GM23248 (cell line): ENCODE measurements around the gene SYNRG. TPM values are rescaled to one million over a fixed set of nuclear protein-coding genes. Genes with fewer than 3 reads are reported as not detected.

ENCODE experiments used
- DNase-seq: peaks from one replicate; pipeline ENCODE4 v3.0.0-alpha.2; 2015
- H2AFZ ChIP-seq: fragments of 200-600 bp; sonication (generic); 2 replicates; pipeline ENCODE4 v1.6.1; 2016; ENCODE audit warnings: antibody characterized with exemption
- H3F3A ChIP-seq: fragments of 200-600 bp; sonication (generic); 2 replicates; pipeline ENCODE4 v1.6.1; 2016; ENCODE audit warnings: mild to moderate bottlenecking, antibody characterized with exemption, mixed run types; ENCODE audit not compliant: insufficient read depth
- H3K27ac ChIP-seq: fragments of 200-600 bp; sonication (generic); 2 replicates; pipeline ENCODE4 v1.5.1; 2016; ENCODE audit warnings: mild to moderate bottlenecking
- H3K27me3 ChIP-seq: fragments of 200-600 bp; sonication (generic); replicated peaks from 2 replicates; pipeline ENCODE4 v1.6.1; 2016; ENCODE audit warnings: mild to moderate bottlenecking; ENCODE audit not compliant: insufficient read depth
- H3K36me3 ChIP-seq: fragments of 200-600 bp; sonication (generic); 2 replicates; pipeline ENCODE4 v1.6.1; 2016; ENCODE audit warnings: low read depth, mild to moderate bottlenecking
- H3K4me1 ChIP-seq: fragments of 200-600 bp; sonication (generic); 2 replicates; pipeline ENCODE4 v1.6.1; 2016; ENCODE audit warnings: mild to moderate bottlenecking; ENCODE audit not compliant: insufficient read depth
- H3K4me2 ChIP-seq: fragments of 200-600 bp; sonication (generic); one replicate; pipeline ENCODE4 v1.6.1; 2016; ENCODE audit warnings: mild to moderate bottlenecking; ENCODE audit not compliant: unreplicated experiment
- H3K4me3 ChIP-seq: fragments of 200-600 bp; sonication (generic); 2 replicates; pipeline ENCODE4 v1.5.1; 2016; ENCODE audit warnings: mild to moderate bottlenecking
- H3K79me2 ChIP-seq: fragments of 200-600 bp; sonication (generic); 2 replicates; pipeline ENCODE4 v1.6.1; 2016; ENCODE audit warnings: mild to moderate bottlenecking; ENCODE audit not compliant: insufficient read depth
- H3K9ac ChIP-seq: fragments of 200-600 bp; sonication (generic); 2 replicates; pipeline ENCODE4 v1.6.1; 2016; ENCODE audit warnings: mild to moderate bottlenecking
- H3K9me2 ChIP-seq: fragments of 200-600 bp; sonication (generic); 2 replicates; pipeline ENCODE4 v1.6.1; 2016; ENCODE audit warnings: mixed run types, mild to moderate bottlenecking, moderate library complexity; ENCODE audit not compliant: insufficient read depth
- H3K9me3 ChIP-seq: fragments of 200-600 bp; sonication (generic); one replicate; pipeline ENCODE4 v1.6.1; 2017; ENCODE audit warnings: low read depth
- H4K20me1 ChIP-seq: fragments of 200-600 bp; sonication (generic); 2 replicates; pipeline ENCODE4 v1.6.0; 2016; ENCODE audit not compliant: insufficient read depth
- EZH2 ChIP-seq: fragments of 200-600 bp; sonication (generic); IDR thresholded peaks from 2 replicates; pipeline ENCODE4 v1.6.1; 2018; ENCODE audit warnings: antibody characterized with exemption, mild to moderate bottlenecking; ENCODE audit not compliant: insufficient read depth, poor library complexity, severe bottlenecking
- EZH2phosphoT487 ChIP-seq: fragments of 200-600 bp; sonication (generic); IDR thresholded peaks from 2 replicates; pipeline ENCODE4 v1.6.1; 2018; ENCODE audit warnings: antibody characterized with exemption, moderate library complexity, mild to moderate bottlenecking, low read depth; ENCODE audit not compliant: insufficient read depth
- WGBS, 2 experiments: methylation state at CpG; one replicate each; pipeline ENCODE4 v1.1.6; 2015 to 2017; ENCODE audit warnings: low lambda C conversion rate in 2 of 2, low coverage in 1 of 2; ENCODE audit errors: missing lambda C conversion rate in 2 of 2; 5-methylcytosine and 5-hydroxymethylcytosine counted together
- in situ Hi-C: fragments of 300-500 bp; cut with MboI; formaldehyde crosslinking; loops from 2 replicates; pipeline ENCODE4 v1.15.0; 2020
- polyA plus RNA-seq: library from polyadenylated mRNA; unstranded; fragments of >200 nt; fragmentation: Nextera tagmentation; extraction: Ambion mirVana; gene quantifications from 2 replicates; pipeline ENCODE4 v1.2.1, GENCODE V29; 2016
- total RNA-seq: library from RNA; depleted of rRNA; stranded (reverse); fragments of >200 nt; shearing (Covaris generic); gene quantifications from 2 replicates; pipeline ENCODE4 v1.2.3, GENCODE V29; 2014

Gene SYNRG
- total and polyA plus RNA-seq, 2 experiments from 2014 or later, result 5.6 to 13.1 TPM

DNA sequence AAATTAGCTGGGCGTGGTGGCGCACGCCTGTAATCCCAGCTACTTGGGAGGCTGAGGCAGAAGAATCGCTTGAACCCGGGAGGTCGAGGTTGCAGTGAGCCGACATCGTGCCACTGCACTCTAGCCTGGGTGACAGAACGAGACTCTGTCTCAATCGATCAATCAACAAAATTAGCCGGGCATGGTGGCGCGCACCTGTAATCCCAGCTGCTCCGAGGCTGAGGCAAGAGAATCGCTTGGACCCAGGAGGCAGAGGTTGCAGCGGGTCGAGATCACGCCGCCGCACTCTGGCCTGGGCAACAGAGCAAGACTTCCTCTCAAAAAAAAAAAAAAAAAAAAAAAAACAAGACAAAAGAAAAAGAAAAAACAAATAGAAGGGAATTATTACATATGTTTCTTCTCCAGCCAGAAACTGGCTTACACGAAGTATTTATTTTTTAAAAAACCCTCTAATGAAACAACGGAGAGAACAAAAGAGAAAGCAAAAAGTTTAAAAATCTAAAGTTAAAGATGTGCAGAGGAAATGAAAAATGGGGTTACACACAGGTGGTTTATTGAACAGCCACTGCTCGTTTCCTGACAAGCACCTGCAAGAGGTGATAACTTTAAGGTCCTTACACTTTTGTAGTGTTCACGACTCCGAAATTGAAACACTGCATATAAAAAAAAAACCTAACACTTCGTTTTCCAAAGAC lies 1.4 kb downstream of the SYNRG start:
- 75 to 81% methylated on average over 19 to 26 of the region's 26 CpGs for WGBS, 2 experiments
- Histone ChIP-seq H4K20me1 (0 out of 2 replicates have a peak, but pooled peaks cover 5% of the 10 kb centered on the region), H3K9me2 (no peaks in the 10 kb centered on the region), H3K4me3 (peak overlapping the region; percentile 80), H3K9ac (peak overlapping the region; percentile 88), H3K4me1 (peaks cover 35% of the 10 kb centered on the region), H3K4me2 (peak overlapping the region; percentile 92), H3F3A (peaks cover 51% of the 10 kb centered on the region), H3K9me3 (no peaks in the 10 kb centered on the region), H3K79me2 (peaks cover 59% of the 10 kb centered on the region), H2AFZ (peak overlapping the region; percentile 77), H3K27me3 (no peaks in the 10 kb centered on the region), H3K27ac (no peak overlapping the region), H3K36me3 (0 out of 2 replicates have a peak, but pooled peaks cover 6% of the 10 kb centered on the region)
- TF ChIP-seq EZH2phosphoT487 (no peak), EZH2 (no peak)
- DNase-seq, result no peak
- in situ Hi-C loops, result no loop called here

DNA sequence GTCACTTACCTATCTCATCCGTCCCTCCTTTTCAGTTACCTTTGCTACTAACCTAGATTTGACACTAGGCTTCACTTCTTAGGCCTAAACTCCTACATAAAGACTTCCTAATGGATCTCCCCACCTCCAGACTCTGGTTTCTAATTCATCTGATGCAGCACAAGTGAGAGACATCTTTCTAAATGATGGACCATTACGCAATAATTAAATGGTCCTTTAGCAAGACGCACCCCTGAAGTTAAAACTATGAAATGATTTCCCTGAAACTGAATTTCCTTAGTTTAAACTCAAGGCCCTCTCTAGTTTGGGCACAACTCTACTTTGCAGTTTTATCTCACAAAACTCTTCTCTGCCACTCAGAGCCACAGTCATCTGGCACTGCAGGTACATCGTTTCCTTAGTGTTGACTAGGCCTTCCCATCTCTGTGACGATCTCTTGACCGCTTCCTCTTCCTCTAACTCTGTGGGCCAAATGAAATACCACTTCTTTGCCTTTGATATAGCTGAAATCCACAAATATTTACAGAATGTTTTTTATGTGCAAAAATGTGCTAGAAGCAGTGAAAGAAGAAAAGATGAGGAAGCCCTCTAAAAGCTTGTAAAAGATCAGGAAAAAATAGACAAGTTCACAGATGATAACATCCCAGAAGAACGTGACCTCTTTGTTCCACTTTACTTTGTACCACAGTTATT lies 3.3 kb downstream of the SYNRG start:
- Histone ChIP-seq H3K27ac (no peak overlapping the region; the same call in 1 of the 2 replicates), H3K79me2 (peaks cover 78% of the 10 kb centered on the region), H4K20me1 (0 out of 2 replicates have a peak, but pooled peaks cover 5% of the 10 kb centered on the region), H3K9me3 (no peaks in the 10 kb centered on the region), H3K9ac (no peak overlapping the region), H3K4me3 (no peak overlapping the region), H3F3A (peaks cover 48% of the 10 kb centered on the region), H2AFZ (no peak overlapping the region), H3K9me2 (no peaks in the 10 kb centered on the region), H3K4me2 (peak overlapping the region; percentile 26), H3K27me3 (no peaks in the 10 kb centered on the region), H3K4me1 (peaks cover 35% of the 10 kb centered on the region), H3K36me3 (no peaks in the 10 kb centered on the region)
- in situ Hi-C loops, result no loop called here
- DNase-seq, result peak; percentile 12
- TF ChIP-seq EZH2, result no peak
- no peak for TF ChIP-seq EZH2phosphoT487
- 82 to 84% methylated on average over 7 of the region's 7 CpGs for WGBS, 2 experiments

DNA sequence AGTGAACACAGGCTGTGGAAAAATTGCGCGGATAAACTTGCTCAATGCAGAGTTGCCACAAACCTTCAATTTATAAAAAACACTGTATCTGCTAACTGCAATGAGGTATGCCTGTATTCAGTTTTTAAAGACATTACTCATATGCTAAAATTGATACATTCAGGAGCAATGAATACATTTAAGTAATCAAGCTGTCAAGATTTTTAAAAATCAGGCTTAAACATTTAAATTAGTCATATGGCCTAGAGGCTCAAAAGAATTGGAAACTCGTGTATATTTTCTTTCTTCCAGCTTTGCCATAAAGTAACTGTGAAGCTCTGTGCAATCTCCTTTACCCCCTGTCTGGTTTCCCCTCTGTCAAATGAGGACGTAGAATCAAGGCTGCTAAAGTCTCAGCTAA lies 4.1 kb downstream of the SYNRG start:
- WGBS, 2 experiments, result 66 to 68% methylated on average over 4 of the region's 4 CpGs
- in situ Hi-C loops, result no loop called here
- H3K4me3 ChIP-seq, result no peak overlapping the region

DNA sequence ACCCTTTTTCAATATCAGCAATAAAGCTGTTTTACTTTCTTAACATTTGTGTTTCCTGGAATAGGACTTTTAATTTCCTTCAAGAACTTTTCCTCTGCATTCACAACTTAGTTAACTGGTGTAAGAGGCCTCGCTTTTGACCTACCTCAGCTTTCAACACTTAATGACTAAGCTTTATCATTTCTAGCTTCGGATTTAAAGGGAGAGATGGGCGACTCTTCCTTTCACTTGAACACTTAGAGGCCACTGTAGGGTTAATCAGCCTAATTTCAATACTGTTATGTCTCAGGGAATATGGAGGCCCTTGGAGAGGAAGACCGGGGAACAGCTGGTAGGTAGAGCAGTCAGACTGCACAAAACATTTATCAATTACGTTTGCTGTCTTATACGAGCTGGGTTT lies 4.7 kb downstream of the SYNRG start:
- Histone ChIP-seq H4K20me1 (0 out of 2 replicates have a peak, but pooled peaks cover 5% of the 10 kb centered on the region), H3K9me2 (no peaks in the 10 kb centered on the region), H3K27ac (peak overlapping the region; percentile 42; the same call in 1 of the 2 replicates), H3K4me3 (no peak overlapping the region), H3F3A (peaks cover 34% of the 10 kb centered on the region), H3K36me3 (peaks cover 10% of the 10 kb centered on the region; the same call in 1 of the 2 replicates), H3K9me3 (no peaks in the 10 kb centered on the region), H3K4me2 (peak overlapping the region; percentile 26), H3K79me2 (peaks cover 89% of the 10 kb centered on the region), H3K4me1 (peaks cover 32% of the 10 kb centered on the region), H3K9ac (no peak overlapping the region), H2AFZ (no peak overlapping the region), H3K27me3 (no peaks in the 10 kb centered on the region)
- in situ Hi-C loops, result no loop called here
- 81 to 89% methylated on average over 6 of the region's 6 CpGs for WGBS, 2 experiments
- TF ChIP-seq EZH2phosphoT487 (no peak), EZH2 (no peak)
- DNase-seq, result no peak

More for the DNA sequence above, 4.1 kb downstream of the SYNRG start:
- H2AFZ ChIP-seq, result no peak overlapping the region
- H3K4me1 ChIP-seq, result peaks cover 35% of the 10 kb centered on the region
- no peaks in the 10 kb centered on the region for H3K27me3 ChIP-seq
- peaks cover 86% of the 10 kb centered on the region for H3K79me2 ChIP-seq
- H4K20me1 ChIP-seq, result 0 out of 2 replicates have a peak, but pooled peaks cover 5% of the 10 kb centered on the region
- H3K4me2 ChIP-seq, result peak overlapping the region; percentile 26
- peak; percentile 45 for DNase-seq
- H3K9ac ChIP-seq, result 0 out of 2 replicates have a peak overlapping the region, but pooled peaks have one; percentile 31
- H3K9me2 ChIP-seq, result no peaks in the 10 kb centered on the region
- peaks cover 39% of the 10 kb centered on the region for H3F3A ChIP-seq
- H3K9me3 ChIP-seq, result no peaks in the 10 kb centered on the region
- H3K36me3 ChIP-seq, result peaks cover 6% of the 10 kb centered on the region; the same call in 1 of the 2 replicates
- H3K27ac ChIP-seq, result peak overlapping the region; percentile 42
- no peak for TF ChIP-seq EZH2
